NOMO-1 treated with DMSO at 0.1 percent for 48 hours (cell line): ENCODE data around the gene RHOB.
"Not testable (repeated sequence)": the region's sequence is repeated elsewhere in the genome, so short reads cannot be mapped to it uniquely, and the experiment has no call there.

Experiments
- DNase-seq: peaks from one replicate; lab custom pipeline; 2025; ENCODE audit not compliant: unreplicated experiment; lab: John Stamatoyannopoulos, UW

RHOB gene

DNA sequence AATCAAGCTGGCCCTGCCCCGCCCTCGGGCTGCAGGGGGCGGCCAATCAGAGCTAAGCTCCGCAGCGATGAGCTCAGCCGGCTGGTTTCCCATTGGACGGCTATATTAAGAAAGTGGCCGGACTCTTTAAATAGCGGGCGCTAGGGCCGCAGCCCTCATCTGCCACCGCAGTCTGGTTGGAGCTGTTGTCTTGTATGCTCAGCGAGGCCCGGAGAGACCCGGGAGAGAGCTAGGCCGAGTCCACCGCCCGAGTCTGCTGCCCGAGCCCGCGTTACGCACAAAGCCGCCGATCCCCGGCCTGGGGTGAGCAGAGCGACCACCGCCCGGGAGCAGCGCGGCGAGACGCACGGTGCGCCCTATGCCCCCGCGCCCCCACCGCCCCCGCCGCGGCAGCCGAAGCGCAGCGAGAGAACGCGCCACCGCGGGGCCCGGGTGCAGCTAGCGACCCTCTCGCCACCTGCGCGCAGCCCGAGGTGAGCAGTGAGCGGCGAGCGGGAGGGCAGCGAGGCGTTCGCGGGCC, at the start of gene RHOB:
Gene RHOB, plus strand, starts transcription at position 158 of the 520 bp plus-strand sequence. CDS start 392 bp downstream, outside the sequence.
- peak; percentile 96 for DNase-seq

DNA sequence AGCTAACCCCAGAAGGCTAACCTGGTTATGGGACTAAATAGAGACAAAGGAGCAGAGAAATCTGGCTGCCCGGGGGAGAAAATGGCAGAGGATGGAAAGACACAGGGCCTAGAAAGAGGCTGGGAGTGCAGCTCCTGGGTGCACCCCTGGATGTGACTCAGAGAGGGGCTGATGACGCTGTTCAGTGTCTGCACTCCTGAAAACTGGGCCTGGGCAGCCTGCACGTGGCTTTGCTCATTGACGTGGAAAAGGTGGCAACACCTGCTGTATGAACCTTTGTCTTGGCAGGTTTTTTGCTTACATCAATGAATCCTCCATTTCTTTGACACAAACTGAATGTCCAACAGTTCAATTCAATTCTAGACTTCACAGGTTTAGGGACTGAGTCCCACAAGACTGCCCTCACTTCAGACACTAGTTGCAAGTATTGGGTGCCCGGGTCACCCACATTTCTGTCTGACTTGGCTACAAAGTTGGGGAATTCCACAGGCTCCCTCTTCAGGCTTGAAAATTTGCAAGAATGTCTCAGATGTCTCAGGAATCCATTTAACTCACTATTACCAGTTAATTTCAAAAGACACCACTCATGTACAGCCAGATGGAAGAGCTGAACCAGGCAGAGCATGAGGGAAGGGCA, 48.9 kb upstream of the RHOB start:
- no peak for DNase-seq

DNA sequence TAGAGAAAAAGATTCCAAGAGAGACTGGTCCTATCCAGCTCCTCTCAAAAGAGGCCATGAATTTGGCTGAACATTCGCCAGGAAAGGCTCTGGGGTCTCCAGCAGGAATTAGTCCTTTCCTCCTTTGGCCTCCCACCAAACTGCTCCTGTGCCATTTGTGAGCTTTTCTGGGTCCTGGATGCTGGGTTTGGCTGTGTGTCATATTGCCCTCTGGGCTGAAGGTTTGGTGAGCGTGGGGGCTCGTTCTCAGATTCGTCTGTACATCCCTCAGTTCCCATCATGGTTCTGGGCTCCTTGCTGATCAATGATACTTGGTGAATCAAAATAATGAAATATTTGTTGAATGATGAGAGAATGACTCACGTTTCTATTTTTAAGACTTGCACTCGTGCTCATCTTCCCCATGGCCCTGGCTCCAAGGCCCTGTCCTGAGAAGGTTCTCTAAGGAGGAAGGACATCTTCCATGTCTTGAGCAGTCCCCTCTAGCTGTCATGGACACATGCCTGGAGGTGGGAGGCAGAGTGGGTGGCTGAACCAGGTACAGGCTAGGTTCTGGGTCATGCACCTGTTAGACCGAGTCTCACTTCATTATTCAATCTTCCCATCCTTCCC, 47.8 kb upstream of the RHOB start:
- no peak for DNase-seq

DNA sequence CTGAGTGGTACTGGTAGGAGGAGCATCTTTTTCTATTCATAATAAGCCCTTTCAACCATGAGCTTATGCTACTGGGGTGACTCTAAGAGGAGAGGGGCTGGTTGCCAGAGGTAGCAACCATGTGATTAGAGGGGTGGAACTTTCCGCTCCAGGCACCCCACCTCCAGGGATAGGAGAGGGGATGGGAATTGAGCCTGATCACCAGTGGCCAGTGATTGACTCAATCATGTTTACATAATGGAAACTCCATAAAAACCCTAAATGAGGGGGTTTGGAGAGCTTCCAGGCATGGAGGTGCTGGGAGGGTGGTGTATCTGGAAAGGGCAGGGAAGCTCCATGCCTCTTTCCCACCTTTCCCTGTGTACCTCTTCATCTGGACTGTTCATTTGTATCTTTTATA, 46.6 kb upstream of the RHOB start:
- no peak for DNase-seq

DNA sequence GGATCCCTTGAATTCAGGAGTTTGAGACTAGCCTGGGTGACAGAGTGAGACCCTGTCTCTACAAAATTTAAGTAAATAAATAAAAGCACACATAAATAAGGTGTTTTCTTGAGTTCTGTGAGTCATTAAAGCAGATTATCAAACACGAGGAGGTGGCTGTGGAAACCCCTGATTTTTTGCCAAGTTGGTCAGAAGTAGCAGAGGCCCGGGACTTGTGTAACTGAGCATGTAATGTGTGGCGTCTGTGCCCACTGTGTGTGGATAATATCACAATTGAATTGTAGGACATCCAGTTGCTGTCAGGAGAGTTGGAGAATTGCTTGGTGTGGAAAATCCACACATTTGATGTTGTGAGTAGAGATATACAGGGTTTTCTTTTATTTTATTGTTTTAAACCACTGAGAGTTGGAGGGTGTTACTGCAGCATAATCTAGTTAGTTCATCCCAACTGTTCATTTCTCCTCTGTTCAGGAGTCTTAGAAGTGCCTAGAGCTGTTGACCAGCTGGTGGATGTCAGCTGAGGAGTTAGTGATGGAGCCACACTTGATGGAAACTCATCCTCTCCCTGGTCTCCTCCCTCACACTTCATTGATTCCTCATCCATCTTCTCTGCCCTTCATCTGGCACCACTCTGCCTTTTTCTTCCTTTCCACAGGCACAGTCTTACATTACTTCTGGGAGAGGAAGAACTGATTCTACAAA, 45.9 kb upstream of the RHOB start:
- DNase-seq: no peak

DNA sequence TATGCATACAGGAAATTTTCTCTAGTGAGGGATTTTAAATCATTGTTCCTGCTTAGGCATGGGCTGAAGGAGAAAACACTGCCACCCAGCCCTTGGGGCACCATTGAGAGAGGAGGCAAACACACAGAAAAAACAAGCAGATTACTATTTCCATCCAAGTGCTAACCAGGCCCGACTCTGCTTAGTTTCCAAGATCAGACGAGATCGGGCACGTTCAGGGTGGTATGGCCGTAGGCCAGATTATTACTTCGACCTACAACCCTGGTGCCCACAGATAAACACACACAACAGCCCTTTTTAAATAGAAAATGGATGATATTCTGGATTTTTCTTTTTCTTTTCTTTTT, 45.4 kb upstream of the RHOB start:
- no peak for DNase-seq

DNA sequence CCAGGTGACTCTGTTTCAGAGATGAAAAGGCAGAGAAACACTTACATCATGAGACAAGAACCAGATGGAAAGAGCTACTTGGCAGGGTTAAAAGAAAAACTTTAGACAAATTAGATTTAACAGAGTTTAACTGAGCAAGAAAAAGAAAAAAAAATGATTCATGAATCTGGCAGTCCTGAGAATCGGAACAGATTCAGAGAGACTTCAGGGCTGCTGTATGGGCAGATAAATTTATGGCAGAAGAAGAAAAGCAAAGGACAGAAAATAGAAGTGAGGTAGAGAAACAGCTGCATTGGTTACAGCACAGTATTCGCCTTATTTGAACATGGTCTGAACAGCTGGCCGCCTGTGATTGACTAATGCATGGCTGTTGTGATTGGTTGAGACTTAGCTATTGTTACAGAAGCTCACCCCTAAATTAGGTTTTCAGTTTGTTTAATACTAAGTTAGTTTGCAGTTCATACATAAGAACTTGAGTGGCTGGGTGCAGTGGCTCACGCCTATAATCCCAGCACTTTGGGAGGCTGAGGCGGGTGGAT, 43.0 kb upstream of the RHOB start:
- no peak for DNase-seq

DNA sequence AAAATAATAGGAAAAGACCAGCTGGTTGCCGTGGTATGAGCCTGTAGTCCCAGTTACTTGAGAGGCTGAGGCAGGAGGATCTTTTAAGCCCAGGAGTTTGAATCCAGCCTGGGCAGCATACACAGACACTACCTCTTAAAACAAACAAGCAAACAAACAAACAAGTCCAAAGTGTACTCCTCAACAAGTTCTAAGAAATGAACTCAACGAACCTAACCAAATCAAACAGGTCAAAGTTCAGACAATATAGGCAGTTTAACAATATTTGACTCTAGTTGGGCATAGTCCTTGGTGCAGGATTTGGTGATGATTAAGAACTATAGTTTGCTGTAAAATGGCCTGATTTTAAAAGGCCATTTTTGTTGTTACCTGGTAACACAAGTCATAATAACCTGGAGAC, 41.9 kb upstream of the RHOB start:
- no peak for DNase-seq

DNA sequence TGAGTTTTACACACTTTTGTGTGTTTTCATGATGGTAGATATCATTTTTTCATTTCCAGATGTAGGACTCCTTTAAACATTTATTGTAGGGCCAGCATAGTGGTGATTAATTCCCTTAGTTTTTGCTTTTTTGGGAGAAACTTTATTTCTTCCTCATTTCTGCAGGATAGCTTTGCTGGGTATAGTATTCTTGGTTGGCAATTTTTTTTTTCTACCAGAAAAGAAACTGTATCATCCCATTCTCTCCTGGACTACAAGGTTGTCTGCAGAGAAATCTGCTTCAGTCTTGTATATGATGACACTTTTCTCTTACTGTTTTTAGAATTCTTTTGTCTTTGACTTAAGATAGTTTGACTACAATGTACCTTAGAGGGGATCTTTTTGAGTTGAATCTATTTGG, 37.8 kb upstream of the RHOB start:
- no peak for DNase-seq

DNA sequence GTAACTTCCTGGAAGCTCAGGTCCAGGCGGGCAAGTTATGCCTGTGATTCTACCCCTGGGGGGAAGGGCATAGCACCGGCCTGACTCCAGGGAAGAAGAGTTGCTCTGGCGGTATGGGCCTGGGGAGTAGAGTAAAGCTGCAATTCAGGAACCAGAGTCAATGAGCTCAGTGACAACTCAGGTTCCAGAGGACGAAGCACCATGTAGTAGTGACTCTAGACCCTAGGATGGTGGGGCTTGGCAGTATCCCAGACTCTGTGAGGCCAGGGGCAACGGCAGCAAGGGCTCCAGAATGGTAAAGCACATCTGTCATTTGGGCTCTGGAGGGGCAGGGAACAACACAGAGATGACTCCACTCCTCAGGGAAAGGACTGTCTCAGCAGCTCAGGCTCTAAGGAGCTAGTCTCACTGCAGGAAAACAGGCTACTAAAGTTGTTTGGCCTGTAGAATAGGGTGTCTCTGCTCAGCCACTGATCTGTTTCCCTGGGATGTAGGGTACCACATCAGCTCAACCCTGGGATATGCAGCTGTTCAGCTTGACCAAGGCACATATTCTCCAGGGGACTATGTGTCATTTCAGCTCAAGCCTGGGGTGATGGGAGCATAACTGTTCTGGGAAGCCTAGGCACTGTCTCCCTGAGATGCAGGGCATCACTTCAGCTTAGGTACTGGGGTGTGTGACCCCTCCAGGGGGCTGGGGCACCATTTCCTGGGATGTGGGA, 36.2 kb upstream of the RHOB start:
- DNase-seq: no peak

DNA sequence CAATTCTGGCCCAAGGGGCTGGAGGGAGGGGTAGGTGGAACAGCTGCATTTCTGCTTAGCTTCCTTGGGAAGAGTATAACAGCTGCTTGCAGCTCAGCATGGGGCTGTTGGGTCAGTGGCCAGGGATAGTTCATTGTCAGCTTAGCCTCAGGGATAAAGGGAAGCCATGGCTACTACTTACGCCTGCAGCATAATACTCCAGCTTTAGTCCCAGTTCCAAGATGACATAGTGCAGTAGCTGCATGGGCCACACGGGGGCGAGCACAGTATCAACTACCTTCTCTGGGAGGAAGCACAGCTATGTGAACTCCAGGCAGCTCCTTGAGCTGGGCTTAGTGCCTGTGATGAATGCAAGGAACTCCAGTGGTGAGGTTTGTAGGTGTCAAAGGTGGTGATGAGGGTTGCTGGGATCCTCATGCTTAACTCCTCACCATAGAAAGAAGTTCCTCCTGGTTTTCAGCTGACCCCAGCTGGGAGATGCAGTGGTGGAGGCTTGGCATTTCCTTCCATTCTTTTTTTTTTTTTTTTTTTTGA, 35.4 kb upstream of the RHOB start:
- DNase-seq: peak; percentile 75

DNA sequence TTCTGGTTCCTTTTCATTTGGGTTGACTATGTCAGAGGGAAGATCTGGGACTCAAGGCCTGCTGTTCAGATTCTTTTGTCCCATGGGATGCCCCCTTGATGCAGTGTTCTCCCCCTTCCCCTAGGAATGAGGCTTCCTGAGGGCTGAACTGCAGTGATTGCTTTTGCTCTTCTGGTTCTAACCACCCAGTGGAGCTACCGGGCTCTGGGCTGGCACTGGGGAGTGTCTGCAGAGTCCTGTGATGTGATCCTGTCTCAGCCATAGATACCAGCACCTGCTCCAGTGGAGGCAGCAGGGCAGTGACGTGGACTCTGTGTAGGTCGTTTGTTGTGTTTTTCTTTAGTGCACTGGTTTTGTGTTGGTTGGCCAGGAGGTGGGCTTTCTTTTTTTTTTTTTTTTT, 32.1 kb upstream of the RHOB start:
- no peak for DNase-seq

DNA sequence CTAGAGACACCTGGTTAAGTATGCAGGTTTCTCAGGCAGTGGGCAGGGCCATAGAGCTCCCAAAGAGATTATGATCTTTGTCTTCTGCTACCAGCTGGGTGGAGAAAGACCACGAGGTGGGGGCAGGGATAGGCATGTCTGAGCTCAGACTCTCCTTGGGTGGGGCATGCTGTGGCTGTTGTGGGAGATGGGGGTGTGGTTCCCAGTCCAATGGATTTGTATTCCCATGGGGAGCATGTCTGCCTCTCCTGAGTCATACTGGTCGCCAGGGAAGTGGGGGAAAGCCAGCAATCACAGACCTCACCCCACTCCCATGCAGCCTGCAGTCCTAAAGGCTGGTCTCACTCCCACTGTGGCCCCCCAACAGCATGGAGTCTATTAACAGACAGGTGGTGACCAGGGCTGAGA, 31.4 kb upstream of the RHOB start:
- DNase-seq: no peak

DNA sequence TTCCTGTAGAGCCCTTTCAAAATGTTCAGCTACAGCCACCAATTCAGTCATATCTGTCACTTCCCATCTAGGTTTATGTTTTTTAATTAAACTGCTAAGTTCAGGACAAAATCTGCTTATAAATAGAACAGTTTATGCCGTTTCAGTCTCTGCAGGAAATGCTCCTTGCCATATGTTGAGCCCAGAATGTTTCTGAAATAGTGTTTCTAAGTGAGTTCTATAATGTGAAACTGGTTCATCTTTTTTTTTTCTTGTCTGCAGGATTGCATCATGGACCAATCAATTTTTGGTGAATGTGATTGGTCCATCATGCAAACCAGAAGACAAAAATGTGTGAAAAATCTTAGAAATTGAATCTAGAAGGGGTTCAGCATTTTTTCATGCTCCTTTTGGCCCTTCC, 30.2 kb upstream of the RHOB start:
- DNase-seq: no peak

DNA sequence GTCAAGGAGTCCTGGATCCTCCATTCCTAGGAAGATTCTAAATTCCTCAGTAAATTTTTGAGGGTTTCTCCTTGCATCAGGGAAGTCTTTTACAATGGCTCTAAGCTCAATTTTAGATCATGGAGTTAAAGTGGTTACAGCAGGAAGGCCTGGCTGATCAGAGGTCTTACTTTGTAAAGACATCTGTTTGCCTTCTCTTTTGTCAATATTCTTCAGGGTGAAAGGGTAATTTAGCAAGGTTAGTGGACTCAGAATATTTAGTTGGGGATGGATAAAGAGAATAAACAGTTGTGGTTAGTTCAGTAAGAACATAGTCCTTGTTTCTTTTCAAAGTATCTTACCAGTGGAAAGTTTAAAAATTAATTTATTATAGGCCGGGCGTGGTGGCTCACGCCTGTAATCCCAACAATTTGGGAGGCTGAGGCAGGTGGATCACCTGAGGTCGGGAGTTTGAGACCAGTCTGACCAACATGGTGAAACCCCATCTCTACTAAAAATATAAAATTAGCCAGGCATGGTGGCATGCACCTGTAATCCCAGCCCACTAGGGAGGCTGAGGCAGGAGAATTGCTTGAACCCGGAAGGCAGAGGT, 29.5 kb upstream of the RHOB start:
- DNase-seq: not testable (repeated sequence)

DNA sequence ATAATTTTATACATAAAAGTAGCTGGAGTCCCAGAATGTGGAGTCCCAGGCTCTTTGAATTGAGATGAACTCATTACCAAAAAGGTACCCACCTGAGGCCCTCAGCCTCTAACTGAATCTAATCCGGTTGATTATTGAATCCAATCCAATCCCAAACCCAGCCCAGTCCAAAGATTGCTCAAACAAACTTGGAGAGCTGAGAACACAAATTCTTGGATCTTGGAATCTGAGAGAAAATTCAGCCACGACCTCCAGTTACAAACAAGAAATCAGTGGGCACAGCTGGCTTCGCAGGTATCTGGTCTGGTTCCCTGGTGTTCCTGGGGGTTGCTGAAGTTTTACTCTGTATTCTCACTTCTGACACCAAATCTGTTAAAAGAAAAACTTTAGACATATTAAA, 28.4 kb upstream of the RHOB start:
- no peak for DNase-seq

DNA sequence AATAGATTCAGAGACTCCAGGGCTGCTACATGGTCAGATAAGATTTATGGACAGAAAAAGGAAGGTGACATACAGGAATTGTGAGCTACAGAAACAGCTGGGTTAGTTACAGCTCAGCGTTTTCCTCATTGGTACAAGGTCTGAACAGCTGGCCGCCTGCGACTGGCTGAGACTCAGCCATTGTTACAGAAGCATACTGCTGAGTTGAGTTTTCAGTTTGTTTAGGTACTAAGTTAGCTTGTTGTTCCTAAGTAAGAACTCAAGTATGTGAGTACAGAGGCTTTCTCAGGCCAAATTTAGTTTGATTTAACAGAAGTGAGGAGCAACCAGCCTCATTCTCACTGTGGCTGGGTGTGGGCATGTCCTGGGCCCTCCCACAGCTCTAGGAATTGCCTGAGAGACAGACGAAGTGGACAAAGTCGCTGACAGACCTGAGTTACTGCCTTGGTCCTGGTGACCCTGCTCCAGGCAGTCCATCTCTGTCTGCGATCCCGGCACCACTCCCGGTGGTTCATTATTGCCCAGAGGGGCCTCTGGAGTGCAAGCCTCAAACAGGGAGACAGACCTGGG, 27.8 kb upstream of the RHOB start:
- DNase-seq: no peak

DNA sequence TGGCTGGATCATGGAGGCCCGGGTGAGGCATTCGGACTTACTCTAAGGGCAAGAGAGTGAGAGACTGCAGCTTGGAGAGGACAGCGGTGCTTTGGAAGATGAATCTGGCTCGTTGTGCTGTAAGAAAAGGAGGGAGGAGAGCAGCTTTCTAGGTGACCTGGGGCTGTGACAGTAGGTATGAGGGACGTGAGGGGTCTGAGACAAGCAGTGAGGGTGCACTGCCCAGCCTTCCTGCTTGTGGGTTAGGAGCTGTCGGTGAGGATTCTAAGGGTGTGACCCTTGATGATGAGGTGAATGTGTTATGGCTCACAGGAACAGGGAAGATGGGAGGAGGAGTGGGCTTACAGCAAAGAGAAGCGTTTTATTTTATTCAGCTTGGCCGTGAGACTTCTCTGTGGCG, 27.1 kb upstream of the RHOB start:
- no peak for DNase-seq

DNA sequence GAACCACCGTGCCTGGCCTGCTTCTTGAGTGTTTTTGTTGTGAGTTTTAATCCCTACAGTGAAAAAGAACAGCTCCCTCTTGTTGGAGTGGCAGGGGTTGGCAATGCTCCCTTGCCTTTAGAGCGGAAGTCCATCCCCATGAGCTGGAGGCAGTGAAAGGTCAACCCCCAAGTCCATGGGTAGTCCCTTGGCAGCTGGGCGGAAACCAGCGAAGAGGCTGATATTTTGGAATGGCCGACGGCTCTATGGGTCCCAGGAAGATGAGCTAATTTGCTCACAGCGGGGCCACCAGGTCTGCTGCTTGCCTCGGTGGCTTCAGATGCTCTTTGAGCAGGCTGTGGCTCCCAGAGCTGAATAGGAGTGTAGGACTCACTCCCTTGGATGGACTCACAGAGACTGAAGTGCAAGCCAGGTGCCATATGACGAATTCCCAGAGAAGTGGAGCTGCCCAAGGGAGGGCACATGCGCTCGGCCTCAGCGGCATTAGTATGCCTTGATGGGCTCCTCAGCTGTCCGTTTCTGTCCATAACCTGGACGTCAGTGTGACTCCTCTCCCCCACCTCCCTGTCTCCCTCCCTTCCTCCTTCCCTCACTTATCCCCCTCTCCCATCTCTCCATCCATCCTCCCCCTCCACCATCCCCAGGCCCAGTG, 25.4 kb upstream of the RHOB start:
- DNase-seq: no peak

DNA sequence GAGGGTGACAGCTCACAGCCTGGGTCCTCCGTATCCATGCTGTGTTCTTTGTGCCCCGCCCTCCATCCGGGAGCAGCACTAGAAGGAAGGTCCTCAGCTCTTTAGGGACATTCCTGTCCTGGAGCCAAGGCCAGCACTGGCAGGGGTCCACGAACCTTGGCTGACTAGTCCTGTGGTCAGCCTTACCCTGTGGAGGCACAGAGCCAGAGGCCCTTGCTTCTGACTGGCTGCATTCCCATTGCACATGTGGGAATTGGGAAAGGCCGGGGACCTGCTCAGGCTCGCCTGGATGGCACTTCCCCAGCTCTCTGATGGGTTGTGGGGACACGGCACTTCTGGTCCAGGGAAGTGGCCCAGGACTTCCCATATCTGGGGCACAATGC, 24.9 kb upstream of the RHOB start:
- no peak for DNase-seq
